SJCRH30 (cell line): ENCODE data around the gene CDK2AP2. TPM values are rescaled to one million over a fixed set of nuclear protein-coding genes. Genes with fewer than 3 reads are reported as not detected.

Experiments
- DNase-seq, 2 experiments: peaks; one replicate each; pipeline ENCODE4 v3.0.0-alpha.2; 2015 to 2020
- H3K27ac ChIP-seq: fragments of 250-450 bp; sonication (Bioruptor Pico); 2 replicates; pipeline ENCODE4 v1.5.1; 2020; ENCODE audit warnings: mild to moderate bottlenecking, moderate library complexity
- H3K27me3 ChIP-seq: fragments of 250-450 bp; sonication (Bioruptor Pico); 2 replicates; pipeline ENCODE4 v1.5.1; 2020; ENCODE audit warnings: mild to moderate bottlenecking, moderate library complexity
- H3K36me3 ChIP-seq: fragments of 250-450 bp; sonication (Bioruptor Pico); 2 replicates; pipeline ENCODE4 v1.5.1; 2020; ENCODE audit warnings: mild to moderate bottlenecking, moderate library complexity
- H3K4me1 ChIP-seq: fragments of 250-450 bp; sonication (Bioruptor Pico); 2 replicates; pipeline ENCODE4 v1.5.1; 2020; ENCODE audit warnings: mild to moderate bottlenecking, moderate library complexity
- H3K4me3 ChIP-seq: fragments of 250-450 bp; sonication (Bioruptor Pico); 2 replicates; pipeline ENCODE4 v1.5.1; 2020; ENCODE audit warnings: mild to moderate bottlenecking, moderate library complexity
- H3K9me3 ChIP-seq: fragments of 250-450 bp; sonication (Bioruptor Pico); replicated peaks from 2 replicates; pipeline ENCODE4 v1.5.1; 2020; ENCODE audit warnings: mild to moderate bottlenecking, moderate library complexity
- total RNA-seq: library from RNA; depleted of rRNA; stranded (reverse); fragments of >200 nt; shearing (Covaris generic); gene quantifications from 2 replicates; pipeline ENCODE4 v1.2.3, GENCODE V29; 2014

CDK2AP2 gene
- total RNA-seq, 1 experiment from 2014 or later: 15.9 TPM

DNA sequence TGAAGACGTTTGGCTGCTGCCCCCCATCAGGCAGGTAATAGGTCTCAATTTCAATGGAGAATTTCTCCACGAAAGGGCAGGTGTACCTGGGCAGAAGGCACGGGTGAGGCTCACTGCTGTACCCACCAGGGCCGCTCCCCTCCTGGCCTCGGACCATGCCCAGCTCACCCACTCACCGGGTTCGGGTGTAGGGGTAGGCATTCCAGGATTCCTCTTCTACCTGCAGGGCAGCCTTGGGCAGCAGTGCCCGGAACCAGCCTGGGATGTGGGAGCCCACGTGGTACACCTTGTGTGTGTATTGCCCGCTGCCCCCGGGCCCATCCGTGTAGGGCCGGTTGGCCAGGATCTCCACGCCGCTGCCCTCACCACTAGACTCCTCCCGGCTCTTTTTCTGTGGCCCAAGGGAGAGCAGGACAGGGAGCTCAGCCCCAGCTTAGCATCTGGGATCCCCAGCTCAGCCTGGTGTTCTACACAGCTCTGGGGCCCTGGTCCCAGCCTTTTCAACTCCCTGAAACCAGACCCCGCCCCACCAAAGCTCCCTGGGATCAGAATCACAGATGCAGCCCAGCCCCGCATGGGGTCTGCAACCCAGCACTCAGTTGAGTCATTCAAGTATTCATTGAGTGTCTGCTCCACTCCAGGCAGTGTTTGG is 5.5 kb downstream of the CDK2AP2 start:
- no peak for DNase-seq
- Histone ChIP-seq H3K27ac (no peak overlapping the region), H3K4me3 (no peak overlapping the region), H3K4me1 (no peaks in the 10 kb centered on the region), H3K9me3 (no peaks in the 10 kb centered on the region), H3K27me3 (no peaks in the 10 kb centered on the region), H3K36me3 (no peaks in the 10 kb centered on the region)

DNA sequence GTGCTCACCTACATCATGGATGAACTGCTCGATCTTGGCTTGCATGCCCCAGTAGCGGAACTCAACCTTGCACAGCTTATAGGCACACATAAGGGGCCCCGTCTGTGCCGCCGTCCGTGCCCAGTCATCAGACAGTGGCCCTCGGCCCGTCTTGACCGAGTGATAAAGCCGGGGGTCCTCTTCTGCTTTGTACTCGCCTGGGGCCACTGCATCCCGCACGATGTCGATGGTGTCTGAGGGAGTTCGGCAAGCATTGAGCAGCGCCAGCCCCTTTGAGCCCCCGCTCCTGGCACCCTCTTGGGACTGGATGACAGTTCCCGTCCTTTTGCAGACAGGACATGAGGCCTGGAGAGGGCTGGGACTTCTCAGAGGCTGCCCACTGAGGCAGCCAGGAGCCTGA is 6.1 kb downstream of the CDK2AP2 start:
- Histone ChIP-seq H3K4me1 (no peaks in the 10 kb centered on the region), H3K36me3 (no peaks in the 10 kb centered on the region), H3K27ac (no peak overlapping the region), H3K9me3 (no peaks in the 10 kb centered on the region), H3K4me3 (no peak overlapping the region), H3K27me3 (no peaks in the 10 kb centered on the region)
- DNase-seq: no peak

DNA sequence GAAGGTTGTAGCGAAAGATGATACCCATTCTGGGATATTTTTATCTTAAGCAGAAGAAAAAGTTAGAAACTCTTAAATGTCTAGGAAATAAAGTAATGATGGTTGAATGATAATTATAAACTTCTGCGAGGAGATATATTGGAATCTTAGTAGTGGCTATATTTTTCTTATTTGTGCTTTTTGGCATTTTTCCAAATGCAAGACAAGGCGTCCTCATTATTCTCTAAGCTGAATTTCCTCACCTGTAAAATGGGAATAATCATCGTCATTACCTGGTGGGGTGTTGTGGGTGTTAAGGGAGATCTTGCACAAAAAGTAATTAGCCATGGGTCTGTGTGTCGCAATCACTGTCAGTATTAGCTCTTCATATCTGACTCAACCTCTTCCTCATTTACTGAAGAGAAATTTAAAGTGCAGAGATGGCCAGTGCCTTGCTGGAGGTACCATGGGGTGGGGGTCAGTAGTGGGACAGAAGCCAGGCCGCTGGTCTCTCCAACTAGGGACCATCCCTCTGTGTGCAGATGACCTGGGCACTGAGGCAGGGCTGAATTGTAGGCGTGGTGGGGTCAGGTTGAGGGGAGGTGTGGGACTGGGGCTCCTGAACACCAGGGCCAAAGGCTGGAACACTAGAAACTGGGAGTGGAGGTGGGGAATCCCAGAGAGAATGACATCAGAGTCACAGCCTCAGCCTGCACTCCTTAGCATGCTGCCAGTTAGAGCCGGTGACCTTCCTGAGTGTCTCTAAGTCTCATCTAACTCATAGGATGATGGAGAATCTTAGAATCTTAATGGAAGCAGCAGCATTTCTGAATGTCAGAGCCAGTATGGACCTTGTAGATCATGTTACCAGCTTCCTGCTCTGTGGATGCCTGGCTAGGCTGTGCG is 6.9 kb downstream of the CDK2AP2 start:
- no peaks in the 10 kb centered on the region for H3K4me1 ChIP-seq
- H3K27ac ChIP-seq: no peak overlapping the region
- no peak overlapping the region for H3K4me3 ChIP-seq
- no peak for DNase-seq
- no peaks in the 10 kb centered on the region for H3K9me3 ChIP-seq
- no peaks in the 10 kb centered on the region for H3K27me3 ChIP-seq
- no peaks in the 10 kb centered on the region for H3K36me3 ChIP-seq

DNA sequence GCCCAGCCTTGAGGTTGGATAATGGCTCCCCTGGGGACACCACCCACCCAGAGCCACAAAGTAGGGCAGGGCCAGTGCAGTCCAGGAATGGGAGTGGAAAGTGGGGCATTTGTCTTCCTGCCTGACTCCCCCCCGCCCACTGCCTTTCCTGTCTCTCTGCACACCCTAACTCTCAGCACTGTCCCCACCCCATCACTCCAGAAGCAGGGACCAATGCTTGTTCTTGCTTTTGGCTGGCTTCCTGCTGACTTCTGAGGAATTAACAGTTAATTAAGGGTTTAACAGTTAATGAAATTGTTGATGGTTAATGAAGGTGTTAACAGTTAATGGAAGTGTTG is 7.5 kb downstream of the CDK2AP2 start:
- DNase-seq: no peak
- Histone ChIP-seq H3K27me3 (no peaks in the 10 kb centered on the region), H3K9me3 (no peaks in the 10 kb centered on the region), H3K36me3 (no peaks in the 10 kb centered on the region), H3K27ac (no peak overlapping the region), H3K4me1 (no peaks in the 10 kb centered on the region), H3K4me3 (no peak overlapping the region)

DNA sequence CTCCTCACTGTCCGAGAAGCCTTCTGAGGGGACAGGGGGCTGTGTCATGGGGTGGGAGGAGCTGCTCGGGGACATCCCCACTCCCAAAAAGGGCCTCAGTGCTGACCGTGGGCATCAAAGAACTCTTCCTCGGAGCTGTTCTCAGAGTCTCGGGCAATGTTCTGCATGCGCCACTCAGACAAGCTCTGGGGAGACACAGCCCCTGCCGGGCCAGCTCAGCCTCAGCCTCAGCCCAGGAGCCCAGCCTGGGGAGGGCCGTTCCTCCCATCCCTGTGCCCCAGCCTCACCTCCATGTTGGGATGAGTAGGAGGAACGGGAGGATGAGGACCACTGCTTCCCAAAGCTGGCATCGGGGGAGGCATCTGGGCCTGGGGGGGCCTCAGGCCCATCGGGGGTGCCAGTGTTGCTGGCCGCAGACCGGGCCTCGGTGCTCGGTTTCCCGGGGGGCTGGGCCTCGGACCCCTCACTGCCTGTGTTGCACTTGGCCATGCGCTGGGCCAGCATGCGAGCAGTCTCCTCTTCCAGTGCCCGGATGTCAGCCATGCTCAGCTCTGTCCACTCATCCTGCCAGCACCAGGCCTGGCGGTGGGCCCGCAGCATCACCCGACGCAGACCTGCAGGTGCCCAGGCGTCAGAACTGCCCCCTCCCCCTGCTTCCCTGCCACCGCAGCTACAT is 8.0 kb downstream of the CDK2AP2 start:
- no peak for DNase-seq
- no peak overlapping the region for H3K27ac ChIP-seq
- H3K4me3 ChIP-seq: no peak overlapping the region
- no peaks in the 10 kb centered on the region for H3K4me1 ChIP-seq
- no peaks in the 10 kb centered on the region for H3K9me3 ChIP-seq
- H3K27me3 ChIP-seq: no peaks in the 10 kb centered on the region
- no peaks in the 10 kb centered on the region for H3K36me3 ChIP-seq

DNA sequence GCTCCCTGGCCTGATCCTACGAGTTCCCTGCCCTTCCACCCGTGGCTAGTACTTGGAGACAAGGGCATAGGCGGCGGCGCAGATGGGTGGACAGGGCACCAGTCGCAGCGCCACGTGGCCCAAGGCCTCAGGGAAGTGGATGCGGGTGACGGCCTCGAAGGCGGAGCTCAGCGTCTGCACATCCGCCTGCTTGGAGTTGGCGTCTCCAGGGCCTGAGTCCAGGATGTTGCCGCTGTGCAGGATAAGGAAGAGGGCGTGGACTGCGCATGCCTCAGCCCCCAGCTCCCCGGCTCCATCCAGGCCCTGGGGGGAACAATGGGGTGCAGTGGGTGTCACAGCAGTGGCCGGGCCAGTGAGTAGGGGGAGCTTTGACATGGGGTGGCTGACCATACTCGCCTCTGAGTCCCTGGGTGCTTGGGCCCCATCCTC is 9.4 kb downstream of the CDK2AP2 start:
- Histone ChIP-seq H3K9me3 (no peaks in the 10 kb centered on the region), H3K27me3 (no peaks in the 10 kb centered on the region), H3K4me1 (no peaks in the 10 kb centered on the region), H3K4me3 (no peak overlapping the region), H3K27ac (no peak overlapping the region), H3K36me3 (no peaks in the 10 kb centered on the region)
- no peak for DNase-seq

DNA sequence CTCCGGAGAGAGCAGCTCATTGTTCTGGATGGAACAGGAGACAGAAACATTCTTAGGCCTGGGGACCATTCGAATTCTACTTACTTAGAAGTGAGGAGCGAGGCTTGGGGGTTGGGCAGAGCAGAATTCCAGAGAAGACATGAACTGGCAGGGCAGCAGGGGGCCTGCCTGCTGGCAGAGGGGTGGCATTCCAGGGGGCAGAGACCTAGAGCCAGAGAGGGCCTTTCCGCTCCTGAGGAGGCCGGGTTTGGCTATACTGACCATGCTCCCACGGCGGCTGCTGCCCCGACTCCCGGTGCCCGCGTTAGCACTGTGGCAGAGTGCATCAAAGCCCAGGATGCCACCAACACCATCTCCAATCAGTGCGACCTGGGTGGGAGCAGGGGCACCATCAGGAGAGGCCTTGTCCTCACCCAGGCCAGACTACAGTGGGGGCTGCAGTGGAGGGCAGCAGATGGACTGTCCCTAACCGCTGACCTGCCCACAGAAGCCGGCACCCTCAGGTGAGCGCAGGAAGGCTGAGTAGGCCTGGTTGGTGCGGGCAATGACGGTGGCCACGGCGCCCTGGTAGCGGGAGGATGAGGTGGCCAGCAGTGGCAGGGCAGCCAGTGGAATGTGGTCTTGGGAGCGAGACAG is 10.2 kb downstream of the CDK2AP2 start:
- Histone ChIP-seq H3K27me3 (no peaks in the 10 kb centered on the region), H3K4me3 (no peak overlapping the region), H3K4me1 (no peaks in the 10 kb centered on the region), H3K36me3 (no peaks in the 10 kb centered on the region), H3K27ac (no peak overlapping the region), H3K9me3 (no peaks in the 10 kb centered on the region)
- DNase-seq: no peak

DNA sequence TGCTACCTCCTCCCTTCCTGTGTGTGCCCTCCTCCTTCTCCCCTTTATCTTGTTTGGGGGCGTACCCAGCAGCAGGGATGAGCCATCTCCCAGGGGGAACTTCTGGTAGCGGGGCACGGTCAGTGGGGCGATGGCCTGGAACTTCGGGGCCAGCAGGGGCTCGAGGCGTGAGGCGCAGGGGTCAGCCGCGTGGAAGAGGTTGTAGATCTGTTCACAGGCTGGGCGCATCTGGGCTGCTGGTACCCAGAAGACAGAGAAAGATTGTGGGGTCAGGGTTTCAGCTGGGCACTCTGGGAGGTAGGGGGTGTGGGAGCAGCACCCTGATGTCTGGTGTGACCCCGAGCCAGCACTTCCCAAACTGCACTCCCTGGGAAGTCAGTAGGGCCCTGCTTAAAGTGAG is 11.8 kb downstream of the CDK2AP2 start:
- Histone ChIP-seq H3K36me3 (no peaks in the 10 kb centered on the region), H3K4me3 (no peak overlapping the region), H3K4me1 (no peaks in the 10 kb centered on the region), H3K27ac (no peak overlapping the region), H3K9me3 (no peaks in the 10 kb centered on the region), H3K27me3 (no peaks in the 10 kb centered on the region)
- no peak for DNase-seq

DNA sequence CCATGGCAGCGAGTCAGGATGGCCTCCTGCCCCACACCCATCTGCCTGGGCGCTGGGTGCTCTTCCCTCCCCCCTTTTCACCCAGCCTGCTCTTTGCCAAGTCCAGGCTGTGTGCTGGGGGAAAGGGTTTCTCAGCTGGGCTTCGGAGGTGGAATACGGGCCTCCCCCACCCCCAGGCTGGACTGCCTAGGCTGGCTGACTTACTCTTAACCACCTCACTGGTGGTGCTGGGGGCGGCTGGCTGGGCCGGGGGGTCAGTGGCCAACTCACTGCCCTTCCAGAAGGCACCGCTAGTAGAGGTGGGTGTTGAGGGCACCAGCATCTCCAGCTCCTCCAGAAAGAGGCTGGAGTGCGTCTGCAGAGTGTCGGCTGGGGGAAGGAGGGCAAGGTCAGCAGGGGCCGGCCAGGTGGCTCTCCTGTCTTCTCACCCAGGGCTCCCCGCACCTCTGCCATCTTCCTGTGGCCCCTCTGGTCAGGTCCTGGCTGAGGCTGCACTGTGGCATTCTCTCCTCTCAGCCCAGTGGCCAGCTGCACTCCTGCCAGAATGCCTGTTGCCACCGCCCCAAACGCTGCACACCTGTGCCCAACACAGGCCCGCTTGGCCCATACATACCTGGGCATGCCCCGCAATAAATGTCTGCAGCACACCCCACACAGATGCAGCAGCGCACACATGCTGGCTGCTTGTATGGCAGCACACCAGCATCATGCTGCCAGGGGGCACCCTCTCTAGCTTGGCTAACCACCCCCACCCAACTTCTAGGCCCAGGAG is 12.5 kb downstream of the CDK2AP2 start:
- DNase-seq: no peak

DNA sequence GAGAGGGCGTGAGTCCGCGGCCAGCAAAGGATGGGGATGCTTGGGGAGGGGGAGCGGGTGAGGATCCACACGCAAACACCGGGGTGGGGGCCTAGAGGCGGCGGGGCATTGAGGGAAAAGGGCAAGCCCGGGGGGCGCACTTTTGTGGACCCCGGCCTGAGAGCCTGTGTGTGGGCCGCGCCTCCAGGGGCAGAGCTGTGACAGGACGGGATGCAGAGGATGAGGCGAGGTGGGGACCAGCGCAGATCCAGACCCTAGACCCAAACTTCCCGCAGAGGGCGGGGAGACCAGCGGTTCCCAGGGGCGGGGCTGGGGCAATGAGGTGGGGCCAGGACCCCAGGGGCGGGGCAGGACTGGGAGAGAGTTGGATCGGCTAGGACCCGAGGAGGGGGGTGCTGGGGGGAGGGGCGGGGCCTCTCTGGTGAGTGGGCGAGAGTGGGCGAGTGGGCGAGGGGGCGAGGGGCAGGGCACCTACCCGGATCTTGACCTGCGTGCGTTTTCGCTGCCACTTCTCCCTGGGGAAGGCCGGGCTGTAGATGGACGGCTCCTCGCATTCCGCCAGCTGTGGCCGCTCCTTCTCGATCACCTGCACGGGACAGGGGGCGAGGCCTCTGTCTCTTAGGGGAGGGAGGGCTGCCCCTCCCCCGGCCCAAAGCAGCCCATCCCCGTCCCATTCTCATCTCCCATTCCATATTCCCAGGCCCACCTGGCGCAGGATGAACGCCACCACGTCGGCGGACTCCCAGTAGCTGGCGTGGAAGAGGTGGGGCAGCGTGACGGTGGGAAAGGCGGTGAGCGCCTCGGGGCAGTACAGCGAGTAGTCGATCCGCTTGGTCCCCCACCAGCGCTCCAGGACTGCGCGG is 13.4 kb downstream of the CDK2AP2 start:
- no peak for DNase-seq
- Histone ChIP-seq H3K4me1 (no peaks in the 10 kb centered on the region), H3K4me3 (no peak overlapping the region), H3K27me3 (no peaks in the 10 kb centered on the region), H3K9me3 (no peaks in the 10 kb centered on the region), H3K36me3 (no peaks in the 10 kb centered on the region), H3K27ac (no peak overlapping the region)

More for the DNA sequence above, 12.5 kb downstream of the CDK2AP2 start:
- Histone ChIP-seq H3K27ac (no peak overlapping the region), H3K4me3 (no peak overlapping the region), H3K9me3 (no peaks in the 10 kb centered on the region), H3K27me3 (no peaks in the 10 kb centered on the region), H3K4me1 (no peaks in the 10 kb centered on the region), H3K36me3 (no peaks in the 10 kb centered on the region)

DNA sequence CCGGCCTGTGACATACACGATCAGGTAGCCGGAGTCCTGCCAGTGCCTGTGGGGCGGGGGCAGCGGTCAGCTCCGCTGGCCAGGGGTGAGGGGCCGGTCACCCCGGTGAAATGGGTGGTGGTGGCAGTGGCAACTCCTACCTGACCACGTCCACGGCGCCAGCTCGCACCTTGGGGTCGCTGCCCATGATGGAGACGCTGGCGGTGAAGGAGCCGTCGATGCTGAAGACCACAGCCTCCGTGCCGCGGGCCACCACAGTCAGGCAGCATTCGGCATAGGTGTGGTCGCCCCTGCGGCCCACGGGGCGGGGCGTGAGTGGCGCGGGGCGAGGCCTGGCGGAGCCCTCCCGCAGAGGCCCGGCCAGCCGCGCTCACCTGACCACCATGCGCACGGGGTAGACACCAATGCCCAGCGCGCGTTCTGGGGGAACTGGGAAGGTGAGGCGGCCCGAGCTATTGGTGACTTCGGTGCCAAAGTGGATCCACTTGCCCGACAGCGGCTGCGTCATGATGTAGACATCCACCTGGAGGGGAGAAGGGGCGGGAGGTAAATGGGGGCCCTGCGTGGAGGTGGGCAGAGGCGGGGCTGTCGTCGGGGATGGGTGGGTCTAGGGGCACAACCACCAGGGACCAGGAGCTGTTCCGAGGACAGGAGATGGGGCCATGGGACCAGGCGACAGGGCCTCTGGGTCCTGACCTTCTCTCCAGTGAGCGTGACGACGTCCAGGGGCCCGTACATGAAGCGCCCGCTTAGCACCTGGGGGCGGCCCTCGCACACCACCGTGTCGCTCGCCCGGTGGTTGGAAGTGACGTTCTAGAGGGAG is 14.2 kb downstream of the CDK2AP2 start:
- Histone ChIP-seq H3K9me3 (no peaks in the 10 kb centered on the region), H3K36me3 (no peaks in the 10 kb centered on the region), H3K4me3 (no peak overlapping the region), H3K27me3 (no peaks in the 10 kb centered on the region), H3K4me1 (no peaks in the 10 kb centered on the region), H3K27ac (no peak overlapping the region)
- DNase-seq: no peak

DNA sequence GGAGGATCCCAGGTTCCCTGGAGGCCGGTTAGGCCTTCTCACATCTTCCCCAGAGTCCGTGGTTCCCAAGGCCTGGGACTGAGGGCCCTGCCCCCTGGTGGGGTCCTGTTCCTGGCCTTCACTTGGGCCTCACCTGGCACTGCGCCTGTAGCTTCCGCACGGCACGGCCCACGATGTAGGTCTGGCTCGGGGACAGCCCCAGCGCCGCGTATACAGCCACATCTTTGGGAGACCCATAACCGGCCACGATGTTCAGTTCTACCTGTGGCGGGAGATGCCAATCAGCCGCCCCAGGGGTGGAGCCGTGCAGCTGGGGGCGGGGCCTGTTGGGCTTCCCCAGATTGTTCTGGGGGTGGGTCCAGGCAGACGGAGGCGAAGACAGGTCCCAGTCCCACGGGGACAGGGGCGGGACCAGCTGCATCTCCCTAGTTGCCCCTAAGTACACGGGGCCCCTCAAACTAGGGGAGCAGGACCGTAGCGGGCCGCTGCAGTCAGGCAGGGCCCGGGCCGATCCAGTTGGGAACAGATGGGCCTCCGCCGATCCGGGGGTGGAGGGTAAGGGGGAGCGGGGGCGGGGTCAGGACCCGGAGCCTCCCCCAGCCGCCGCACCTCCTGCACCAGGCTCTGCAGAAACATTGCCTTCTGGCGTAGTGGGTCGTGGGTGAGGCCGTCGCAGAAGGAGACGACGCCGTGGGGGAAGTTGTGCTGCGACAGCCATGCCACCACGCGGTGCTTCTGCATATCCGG is 15.0 kb downstream of the CDK2AP2 start:
- Histone ChIP-seq H3K9me3 (no peaks in the 10 kb centered on the region), H3K4me3 (no peak overlapping the region), H3K36me3 (no peaks in the 10 kb centered on the region), H3K27me3 (no peaks in the 10 kb centered on the region), H3K27ac (no peak overlapping the region), H3K4me1 (no peaks in the 10 kb centered on the region)
- DNase-seq: no peak
